Heart left ventricle (tissue), 16 donors: Measurements from ENCODE around the gene DAPP1. TPM values are rescaled to one million over a fixed set of nuclear protein-coding genes. Genes with fewer than 3 reads are reported as not detected.

Source experiments
- ATAC-seq, 4 donors: fragments of 200-7000 bp; cut with Tn5 transposase; one replicate each; pipeline ENCODE4 v1.9.1; 2020 to 2022; ENCODE audit warnings: moderate library complexity in 4 of 4, mild to moderate bottlenecking in 3 of 4, moderate number of reproducible peaks in 1 of 4
- DNase-seq, 5 donors: peaks; one replicate each; pipeline ENCODE4 v3.0.0-alpha.2; 2020
- H3K27ac ChIP-seq, 12 donors: fragments of 200-600 bp; sonication (generic) in 4 of 12; one replicate each; pipeline versions ENCODE4 v1.5.0 to v1.8.0; 2016 to 2022; ENCODE audit warnings: mild to moderate bottlenecking in 2 of 12
- H3K27me3 ChIP-seq, 9 donors: fragments of 200-600 bp; sonication (generic) in 2 of 9; one replicate each; pipeline versions ENCODE4 v1.5.1 to v1.8.0; 2016 to 2022; ENCODE audit warnings: mild to moderate bottlenecking in 3 of 9
- H3K36me3 ChIP-seq, 9 donors: fragments of 200-600 bp; sonication (generic) in 2 of 9; one replicate each; pipeline versions ENCODE4 v1.5.0 to v1.8.0; 2018 to 2022; ENCODE audit warnings: mild to moderate bottlenecking in 2 of 9
- H3K4me1 ChIP-seq, 12 donors: fragments of 200-600 bp; sonication (generic) in 4 of 12; one replicate each; pipeline versions ENCODE4 v1.5.0 to v1.8.0; 2016 to 2022; ENCODE audit warnings: mild to moderate bottlenecking in 3 of 12
- H3K4me3 ChIP-seq, 12 donors: fragments of 200-600 bp; sonication (generic) in 4 of 12; one replicate each; pipeline versions ENCODE4 v1.5.0 to v1.8.0; 2017 to 2022; ENCODE audit warnings: mild to moderate bottlenecking in 9 of 12, moderate library complexity in 4 of 12
- H3K9me3 ChIP-seq, 12 donors: fragments of 200-600 bp; sonication (generic) in 4 of 12; one replicate each; pipeline versions ENCODE4 v1.5.0 to v1.8.0; 2016 to 2022; ENCODE audit warnings: mild to moderate bottlenecking in 1 of 12
- CTCF ChIP-seq, 12 donors: fragments of 200-600 bp; sonication (generic) in 4 of 12; IDR thresholded peaks; one replicate each; pipeline versions ENCODE4 v1.5.0 to v1.8.0; 2018 to 2022; ENCODE audit warnings: antibody characterized with exemption in 12 of 12, mild to moderate bottlenecking in 5 of 12
- POLR2A ChIP-seq, 2 donors: fragments of 450-650 bp; IDR thresholded peaks; one replicate each; pipeline ENCODE4 v1.6.1; 2017; ENCODE audit warnings: antibody characterized with exemption in 2 of 2, mild to moderate bottlenecking in 2 of 2, moderate library complexity in 2 of 2
- WGBS, 4 donors: extraction: QIAGEN DNeasy Blood & Tissue Kit in 2 of 4; methylation state at CpG; one replicate each; pipeline versions ENCODE4 v1.1.5 to v1.1.7; 2013 to 2018; 5-methylcytosine and 5-hydroxymethylcytosine counted together
- intact Hi-C, 10 donors: fragments of 100-400 bp; cut with DNase I; formaldehyde crosslinking; loops; one replicate each; pipeline versions ENCODE4 v1.11.1 to v1.14.2; 2022
- polyA plus RNA-seq, 2 donors: library from polyadenylated mRNA; stranded (reverse); fragments of 200-250 nt; gene quantifications; one replicate each; pipeline ENCODE4 v1.2.3, GENCODE V29; 2013
- total RNA-seq, 9 donors: library from RNA; depleted of rRNA in 2 of 9; stranded (reverse); fragments of >200 nt in 2 of 9; fragmentation: NEBNext Ultra II Directional in 3 of 9; extraction: Animal tissue kit (Norgen Biotek cat#: 25700) in 3 of 9; gene quantifications; one replicate each; pipeline versions ENCODE4 v1.1.0 to v1.2.4, GENCODE V29; 2016 to 2023
- donor health status: ischemic (EF 13 %, LVEDD 7.1; RV severe dilation, severe dysfunction).
- donor health status: healthy with polysubstance abuse.
- donor health status: DM: no; HTN: yes; CAD: no.
- donor health status: DM: no; HTN: no; CAD: no.
- donor health status: ischemic (EF 25% LVEDD 6.9; RV normal size, moderate dysfunction).
- donor health status: ischemic (EF 25% LVEDD 5.7; RV mildly dilated, moderate dysfunction).
- donor health status: healthy.
- donor health status: DM: yes; HTN: yes; CAD: no.
- donor health status: ischemic (EF 35%, LVEDD 5.7; RV mildly dilated, moderate dysfunction).
- donor health status: nonischemic (EF 11% LVEDD 7.7; RV severe dilation, severe dysfunction).
- donor health status: DM: yes; HTN: yes; CAD: no.
- donor health status: PGD.
- donor health status: ischemic (EF 29% LVEDD 5.4; RV normal size, mild dysfunction).
- donor health status: nonischemic (EF 23%, LVEDD 6.1; RV moderate dilation, normal function).

The DAPP1 gene
- total and polyA plus RNA-seq, 11 donors, result 0.19 to 7.5 (median 0.30) TPM

GRCh38 chr4:99822734-99823133 is 6.1 kb downstream of the DAPP1 start:
- Histone ChIP-seq H3K9me3 (no peaks in the 10 kb centered on the region), H3K4me3 (no peak overlapping the region), H3K36me3 (no peaks in the 10 kb centered on the region), H3K27ac (peak overlapping the region in 1 of 12 donors; percentile 54), H3K4me1 (peaks cover 0 to 60% (median 0%) of the 10 kb centered on the region in 12 donors), H3K27me3 (no peaks in the 10 kb centered on the region)
- ATAC-seq (no peak), DNase-seq (no peak)
- no peak for TF ChIP-seq POLR2A (IDR thresholded peaks at IDR 0.05)
- no peak for TF ChIP-seq CTCF (IDR thresholded peaks at IDR 0.05)
- 62 to 76% (median 70%) methylated on average over 3 of the region's 3 CpGs for WGBS, 4 donors
- intact Hi-C loops, result no loop called here

- intact Hi-C loops, result no loop called here
- no peak overlapping the region for H3K4me3 ChIP-seq
- peaks cover 0 to 49% (median 1%) of the 10 kb centered on the region in 12 donors for H3K4me1 ChIP-seq
- TF ChIP-seq POLR2A (IDR thresholded peaks at IDR 0.05), result no peak
- no peak for TF ChIP-seq CTCF (IDR thresholded peaks at IDR 0.05)
- no peaks in the 10 kb centered on the region for H3K36me3 ChIP-seq
- H3K27me3 ChIP-seq, result no peaks in the 10 kb centered on the region
- peak overlapping the region in 1 of 12 donors; percentile 13 for H3K27ac ChIP-seq
- 75 to 91% (median 89%) methylated on average over 3 of the region's 3 CpGs for WGBS, 4 donors
- DNase-seq (no peak), ATAC-seq (no peak)
- H3K9me3 ChIP-seq, result no peaks in the 10 kb centered on the region
These were observed 7.5 kb downstream of the DAPP1 start for GRCh38 chr4:99824070-99824599.

- 61 to 72% (median 63%) methylated on average over 3 of the region's 3 CpGs for whole genome bisulfite sequencing, 4 donors
- Histone ChIP-seq H3K36me3 (no peaks in the 10 kb centered on the region), H3K4me3 (no peak overlapping the region), H3K4me1 (peaks cover 0 to 38% (median 1%) of the 10 kb centered on the region in 12 donors), H3K27ac (no peak overlapping the region), H3K27me3 (no peaks in the 10 kb centered on the region), H3K9me3 (no peaks in the 10 kb centered on the region)
- no peak for DNase-seq
- intact Hi-C loops, result no loop called here
- TF ChIP-seq POLR2A (IDR thresholded peaks at IDR 0.05) (no peak), CTCF (IDR thresholded peaks at IDR 0.05) (no peak)
- no peak for ATAC-seq
These were observed 8.6 kb downstream of the DAPP1 start for GRCh38 chr4:99825272-99825671.

- Histone ChIP-seq H3K27me3 (no peaks in the 10 kb centered on the region), H3K4me1 (peaks cover 0 to 30% (median 1%) of the 10 kb centered on the region in 12 donors), H3K9me3 (no peaks in the 10 kb centered on the region), H3K27ac (no peak overlapping the region), H3K4me3 (no peak overlapping the region), H3K36me3 (no peaks in the 10 kb centered on the region)
- no peak for TF ChIP-seq POLR2A (IDR thresholded peaks at IDR 0.05)
- intact Hi-C loops, result no loop called here
- ATAC-seq (no peak), DNase-seq (no peak)
- WGBS, 4 donors, result 54 to 71% (median 63%) methylated on average over 1 of the region's 1 CpG
These were observed 9.4 kb downstream of the DAPP1 start for GRCh38 chr4:99826016-99826415.

GRCh38 chr4:99827454-99827853 is 10.8 kb downstream of the DAPP1 start:
- Histone ChIP-seq H3K4me3 (no peak overlapping the region), H3K9me3 (no peaks in the 10 kb centered on the region), H3K27me3 (no peaks in the 10 kb centered on the region), H3K27ac (no peak overlapping the region), H3K36me3 (no peaks in the 10 kb centered on the region), H3K4me1 (peaks cover 0 to 17% (median 0%) of the 10 kb centered on the region in 12 donors)
- TF ChIP-seq CTCF (IDR thresholded peaks at IDR 0.05), result no peak
- TF ChIP-seq POLR2A (IDR thresholded peaks at IDR 0.05), result no peak
- 80 to 87% (median 85%) methylated on average over 6 of the region's 6 CpGs for WGBS, 4 donors
- intact Hi-C loops, result no loop called here
- ATAC-seq (no peak), DNase-seq (no peak)
